Activated CD4-positive, alpha-beta T cell treated with anti-CD3 and anti-CD28 coated beads for 48 hours (primary cell): ENCODE results near the gene TMEM181.
"Not testable (repeated sequence)": the region's sequence is repeated elsewhere in the genome, so short reads cannot be mapped to it uniquely, and the experiment has no call there.

ENCODE experiments used
- DNase-seq: peaks from one replicate; pipeline ENCODE4 v3.0.0-alpha.2; 2020

The TMEM181 gene

GRCh38 chr6:158624684-158625682, 65.1 kb downstream of the TMEM181 start:
- DNase-seq: no peak

- DNase-seq: no peak
Measured at GRCh38 chr6:158625881-158626305, 66.0 kb downstream of the TMEM181 start.

- DNase-seq: no peak
Measured at GRCh38 chr6:158626360-158627167, 66.7 kb downstream of the TMEM181 start.

- no peak for DNase-seq
Measured at GRCh38 chr6:158627168-158627939, 67.5 kb downstream of the TMEM181 start.

- no peak for DNase-seq
Measured at GRCh38 chr6:158627940-158628211, 68.0 kb downstream of the TMEM181 start.

GRCh38 chr6:158628542-158628941, 68.7 kb downstream of the TMEM181 start:
- DNase-seq: no peak

- peak; percentile 32 for DNase-seq
Measured at GRCh38 chr6:158629367-158630221, 69.7 kb downstream of the TMEM181 start.

- no peak for DNase-seq
Measured at GRCh38 chr6:158630938-158631616, 71.2 kb downstream of the TMEM181 start.

- no peak for DNase-seq
Measured at GRCh38 chr6:158631678-158632537, 72.0 kb downstream of the TMEM181 start.

GRCh38 chr6:158632538-158633119, 72.7 kb downstream of the TMEM181 start:
- DNase-seq: not testable (repeated sequence)

GRCh38 chr6:158633127-158633526, 73.2 kb downstream of the TMEM181 start:
- DNase-seq: no peak

GRCh38 chr6:158634695-158635426, 75.0 kb downstream of the TMEM181 start:
- DNase-seq: no peak

GRCh38 chr6:158635427-158636073, 75.7 kb downstream of the TMEM181 start:
- no peak for DNase-seq

- no peak for DNase-seq
Measured at GRCh38 chr6:158636778-158637177, 76.9 kb downstream of the TMEM181 start.

- DNase-seq: no peak
Measured at GRCh38 chr6:158638324-158638854, 78.5 kb downstream of the TMEM181 start.

GRCh38 chr6:158639056-158639455, 79.2 kb downstream of the TMEM181 start:
- DNase-seq: no peak

- DNase-seq: no peak
Measured at GRCh38 chr6:158640519-158640918, 80.6 kb downstream of the TMEM181 start.

GRCh38 chr6:158642097-158642601, 82.3 kb downstream of the TMEM181 start:
- no peak for DNase-seq
